CD4-positive, alpha-beta T cell (primary cell): Measurements from ENCODE around the gene HOXA3. TPM values are rescaled to one million over a fixed set of nuclear protein-coding genes. Genes with fewer than 3 reads are reported as not detected.
A peak's percentile ranks its signal among the peaks of the same experiment; 100 is the strongest.

Experiments
- ATAC-seq: fragments of 200-7000 bp; cut with Tn5 transposase; one replicate; pipeline ENCODE4 v1.10.0; 2022; ENCODE audit warnings: mild to moderate bottlenecking; ENCODE audit not compliant: poor library complexity
- CTCF ChIA-PET: fragments of 350-600 bp; sonication (Branson Sonifier 250); formaldehyde crosslinking; loops from one replicate; lab custom pipeline; 2021; ENCODE audit warnings: antibody characterized with exemption, inconsistent platforms; lab: Charles Lee
- POLR2A ChIA-PET: fragments of 350-600 bp; sonication (Branson Sonifier 250); formaldehyde crosslinking; loops from one replicate; lab custom pipeline; 2021; ENCODE audit warnings: antibody characterized with exemption, inconsistent platforms; lab: Charles Lee
- DNase-seq, 14 experiments: peaks; one replicate each; pipeline ENCODE4 v3.0.0-alpha.2; 2013 to 2020; ENCODE audit warnings: mixed read lengths in 2 of 14
- H3K27ac ChIP-seq, 2 donors: one replicate each; pipeline versions ENCODE4 v1.5.1 to v1.7.0; 2013; ENCODE audit warnings: low read length in 2 of 2, low read depth in 1 of 2, mild to moderate bottlenecking in 1 of 2
- H3K27me3 ChIP-seq, 2 experiments: 1 replicate in 1 of 2; 2 replicates in 1 of 2; pipeline versions ENCODE4 v1.6.1 to v1.7.0; 2013; ENCODE audit warnings: low read length in 2 of 2, control low read depth in 1 of 2, mild to moderate bottlenecking in 1 of 2, moderate library complexity in 1 of 2; ENCODE audit not compliant: insufficient read depth in 2 of 2, control insufficient read depth in 1 of 2
- H3K36me3 ChIP-seq: one replicate; pipeline ENCODE4 v1.6.1; 2013; ENCODE audit warnings: low read length, control low read depth; ENCODE audit not compliant: insufficient read depth
- H3K4me1 ChIP-seq: one replicate; pipeline ENCODE4 v1.6.1; 2013; ENCODE audit warnings: low read length, control low read depth; ENCODE audit not compliant: insufficient read depth
- H3K4me3 ChIP-seq: one replicate; pipeline ENCODE4 v1.5.1; 2013; ENCODE audit warnings: mild to moderate bottlenecking, low read length, moderate library complexity
- H3K9me3 ChIP-seq, 2 experiments: 1 replicate in 1 of 2; 2 replicates in 1 of 2; pipeline versions ENCODE4 v1.6.1 to v1.7.0; 2013; ENCODE audit warnings: low read length in 2 of 2, mild to moderate bottlenecking in 2 of 2, control low read depth in 1 of 2, moderate library complexity in 1 of 2; ENCODE audit not compliant: control insufficient read depth in 1 of 2, insufficient read depth in 1 of 2
- H3K27ac Mint-ChIP-seq: one replicate; pipeline ENCODE4 v1.8.0; 2020; ENCODE audit warnings: mixed read lengths
- H3K27me3 Mint-ChIP-seq: one replicate; pipeline ENCODE4 v1.8.0; 2021; ENCODE audit warnings: mixed read lengths
- H3K36me3 Mint-ChIP-seq: one replicate; pipeline ENCODE4 v1.8.0; 2021; ENCODE audit warnings: low read depth, mixed read lengths
- H3K4me1 Mint-ChIP-seq: one replicate; pipeline ENCODE4 v1.8.0; 2021; ENCODE audit warnings: low read depth, mixed read lengths
- H3K4me3 Mint-ChIP-seq: one replicate; pipeline ENCODE4 v1.8.0; 2020; ENCODE audit warnings: mild to moderate bottlenecking, mixed read lengths
- H3K9me3 Mint-ChIP-seq: one replicate; pipeline ENCODE4 v1.8.0; 2020; ENCODE audit warnings: mixed read lengths
- CTCF ChIP-seq: fragments of 200-600 bp; IDR thresholded peaks from one replicate; pipeline ENCODE4 v1.8.0; 2022; ENCODE audit warnings: antibody characterized with exemption, mild to moderate bottlenecking
- intact Hi-C, 2 experiments: fragments of 100-400 bp; cut with DNase I in 1 of 2; cut with micrococcal nuclease in 1 of 2; formaldehyde crosslinking; loops; one replicate each; pipeline versions ENCODE4 v1.15.1 to v1.9.0; 2023 to 2025; cut with DNase I, micrococcal nuclease
- total RNA-seq, 174 experiments: library from RNA in 2 of 174; stranded (reverse) in 2 of 174; gene quantifications; one replicate each; pipeline ENCODE4 v1.2.3 and lab custom pipeline; 2021 to 2026

Gene HOXA3
- total RNA-seq, 2 experiments from 2014 or later = not detected

- peak in 1 of 14 experiments; percentile 25 for DNase-seq
- peaks cover 43% of the 10 kb centered on the region for H3K4me1 Mint-ChIP-seq
- H3K36me3 Mint-ChIP-seq = peaks cover 4% of the 10 kb centered on the region
- H3K4me3 Mint-ChIP-seq = peak overlapping the region; percentile 51
- Histone ChIP-seq H3K27me3 (peaks cover 83 to 96% of the 10 kb centered on the region in 2 experiments), H3K4me1 (peaks cover 60% of the 10 kb centered on the region), H3K27ac (no peak overlapping the region), H3K36me3 (no peaks in the 10 kb centered on the region), H3K9me3 (peaks cover 0 to 65% of the 10 kb centered on the region in 2 experiments), H3K4me3 (no peak overlapping the region)
- H3K27ac Mint-ChIP-seq = peak overlapping the region; percentile 77
- intact Hi-C loops = loop anchor here (2.0 to 10.0 kb wide), 5 partner anchors 871 to 1305 kb away; partner anchors contain the start of gene SNX10 (in 1 of the 2)
- ChIA-PET CTCF (interaction anchor here (1.3 to 2.5 kb wide), 3 partner anchors 14 to 797 kb away, joined by 4 to 9 read pairs (median 6); no protein-coding TSS in a partner anchor), POLR2A (interaction anchor here (0.7 to 1.3 kb wide), 4 partner anchors 8 to 24 kb away, joined by 3 read pairs; partner anchors contain the start of gene HOXA6)
- no peak for TF ChIP-seq CTCF
- no peaks in the 10 kb centered on the region for H3K9me3 Mint-ChIP-seq
- no peak for ATAC-seq
- peaks cover 92% of the 10 kb centered on the region for H3K27me3 Mint-ChIP-seq
Measured at GRCh38 chr7:27165996-27166530, 13.7 kb upstream of the HOXA3 start.

- peak within 1 kb of the TSS; percentile 56 for H3K4me3 Mint-ChIP-seq
- Histone ChIP-seq H3K9me3 (peaks cover 0 to 68% of the 10 kb centered on the region in 2 experiments), H3K27me3 (peaks cover 83 to 95% of the 10 kb centered on the region in 2 experiments), H3K4me3 (no peak within 1 kb of the TSS), H3K36me3 (no peaks in the 10 kb centered on the region), H3K27ac (no peak within 1 kb of the TSS), H3K4me1 (peaks cover 67% of the 10 kb centered on the region)
- ChIA-PET POLR2A (interaction anchor here (0.7 to 1.3 kb wide), 3 partner anchors 9 to 25 kb away, joined by 3 read pairs; no protein-coding TSS in a partner anchor), CTCF (interaction anchor here (1.3 to 2.5 kb wide), 3 partner anchors 14 to 796 kb away, joined by 4 to 9 read pairs (median 6); no protein-coding TSS in a partner anchor)
- no peak for TF ChIP-seq CTCF
- H3K27me3 Mint-ChIP-seq = peaks cover 89% of the 10 kb centered on the region
- H3K27ac Mint-ChIP-seq = peak within 1 kb of the TSS; percentile 77
- ATAC-seq (no peak), DNase-seq (peak in 3 of 14 experiments; percentile 38 to 68 (median 67))
- H3K9me3 Mint-ChIP-seq = no peaks in the 10 kb centered on the region
- intact Hi-C loops = loop anchor here (10.0 kb wide), 4 partner anchors 871 to 1081 kb away; partner anchors contain the start of gene SNX10 (in 1 of the 2)
- H3K36me3 Mint-ChIP-seq = peaks cover 4% of the 10 kb centered on the region
- peaks cover 42% of the 10 kb centered on the region for H3K4me1 Mint-ChIP-seq
Measured at GRCh38 chr7:27165089-27165995, 13.0 kb upstream of the HOXA3 start, which contains the start of gene HOXA9. HOXA9 (minus strand) TSS chr7:27165537; CDS start chr7:27165457, 80 bp downstream.
